Activated CD8-positive, alpha-beta memory T cell treated with anti-CD3 and anti-CD28 coated beads, Interleukin-2, amount 50 U/mL, for 4 hours (primary cell): ENCODE data around the gene DOCK4.

Source experiments
- DNase-seq: peaks from one replicate; pipeline ENCODE4 v3.0.0-alpha.2; 2020

Gene DOCK4

DNA sequence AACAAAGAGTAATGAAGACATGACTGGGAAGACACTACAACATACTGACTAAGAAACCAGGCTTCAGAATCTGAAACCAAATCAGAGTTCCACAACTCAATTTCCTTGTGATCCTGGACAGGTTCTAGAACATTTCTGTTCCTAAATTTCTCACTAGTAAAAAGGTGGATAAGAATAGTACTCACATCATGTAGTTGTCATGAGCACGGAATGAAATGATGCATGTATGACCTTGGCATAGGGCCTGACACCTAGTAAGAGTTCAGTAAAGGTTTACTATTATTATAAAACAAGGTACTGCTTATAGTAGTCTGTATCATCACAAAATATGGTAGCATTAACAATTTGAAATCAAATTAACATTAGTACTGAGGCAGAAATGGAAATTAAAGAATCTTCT lies 19.9 kb downstream of the DOCK4 start:
- DNase-seq, result no peak

- no peak for DNase-seq
These were observed 21.0 kb downstream of the DOCK4 start for GRCh38 chr7:112185005-112185834.

DNA sequence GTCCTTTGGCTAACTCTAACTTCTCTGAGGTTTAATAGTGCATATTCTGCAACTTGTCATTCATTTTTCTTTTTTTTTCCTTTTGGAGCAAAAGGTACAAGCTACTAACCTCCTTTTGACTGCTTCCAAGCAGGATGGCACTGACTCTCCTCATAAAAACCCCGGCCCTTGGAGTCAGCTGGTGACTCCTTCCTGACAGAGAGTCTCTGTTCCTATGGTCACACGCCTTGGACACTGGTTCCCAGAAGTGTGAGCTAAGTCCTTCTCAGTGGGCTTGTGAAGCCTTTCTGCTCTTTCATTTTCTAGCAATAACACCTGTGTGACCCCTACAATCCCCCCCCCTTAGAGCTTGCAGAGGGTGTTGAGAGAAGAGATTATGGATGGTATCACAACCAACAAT lies 21.7 kb downstream of the DOCK4 start:
- DNase-seq, result no peak

DNA sequence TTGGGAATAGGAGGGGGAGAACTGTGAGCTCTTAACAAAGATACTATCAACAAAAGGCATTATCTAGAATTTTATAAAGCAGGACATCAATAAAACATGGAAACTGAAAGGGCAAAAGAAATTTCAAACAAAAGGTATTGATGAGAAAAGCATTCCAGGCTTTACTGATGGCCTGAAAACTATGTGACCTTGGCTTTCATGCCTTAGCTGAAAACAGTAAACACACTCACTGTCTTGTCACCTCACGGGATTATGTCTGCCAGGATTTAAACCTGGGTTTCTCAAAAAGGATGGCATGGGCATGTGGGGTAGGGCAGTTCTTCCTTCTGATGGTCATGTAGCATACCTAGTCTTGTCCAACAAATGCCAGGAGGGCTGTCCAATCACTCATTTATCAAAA lies 22.9 kb downstream of the DOCK4 start:
- no peak for DNase-seq

- DNase-seq, result no peak
These were observed 23.4 kb downstream of the DOCK4 start for GRCh38 chr7:112182749-112183148.

- no peak for DNase-seq
These were observed 26.0 kb downstream of the DOCK4 start for GRCh38 chr7:112180223-112180622.

DNA sequence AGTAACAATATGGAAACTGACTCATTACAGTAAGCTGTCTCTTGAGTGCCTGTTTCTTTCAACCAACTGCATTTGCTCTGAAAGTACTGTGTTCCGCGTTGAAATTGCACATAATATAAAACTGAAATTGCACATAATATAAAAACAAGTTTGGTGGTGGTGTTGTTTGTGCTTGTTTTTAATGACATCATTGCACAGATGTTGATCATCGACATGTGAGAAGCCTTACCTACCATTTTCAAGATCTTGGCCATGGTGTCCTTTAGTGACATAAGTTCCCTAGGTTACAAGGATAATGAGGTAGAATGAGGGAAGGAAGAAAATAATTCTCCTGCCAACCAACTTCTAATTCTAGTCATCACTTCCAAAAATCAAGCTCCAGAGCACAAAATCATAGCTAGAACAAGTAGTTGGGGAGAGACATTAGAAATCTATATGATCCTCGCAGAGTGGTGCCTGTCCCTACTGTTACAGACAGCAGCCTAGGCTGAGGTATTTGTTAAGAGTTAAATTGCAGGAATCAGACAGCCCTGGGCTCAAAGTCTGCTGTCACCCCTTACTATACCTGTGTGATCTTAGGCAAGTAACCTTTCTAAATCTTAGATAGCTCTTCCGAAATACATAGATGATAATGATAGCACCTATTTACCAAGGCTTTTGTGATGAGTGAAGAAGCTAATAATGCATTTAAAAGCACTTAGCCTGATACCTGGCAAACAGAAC lies 29.3 kb downstream of the DOCK4 start:
- DNase-seq, result no peak

- DNase-seq, result no peak
These were observed 30.0 kb downstream of the DOCK4 start for GRCh38 chr7:112176241-112176640.

DNA sequence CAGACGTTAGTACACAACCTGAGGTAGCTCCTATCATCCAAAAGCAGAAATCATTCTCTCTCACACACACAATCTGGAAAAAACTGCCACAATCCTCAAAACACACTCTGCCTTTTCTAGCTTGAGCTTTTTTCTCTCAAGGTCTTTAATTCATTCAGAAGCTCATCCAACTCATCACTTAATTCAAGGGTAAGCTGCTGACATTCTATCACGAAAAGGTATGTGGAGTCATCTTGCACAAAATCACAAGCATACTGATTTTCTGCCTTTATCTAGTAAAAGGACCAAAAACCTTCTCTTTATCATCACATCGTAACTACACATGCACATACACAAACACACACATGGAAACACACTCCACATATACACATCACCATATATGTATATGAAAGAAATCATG lies 32.0 kb downstream of the DOCK4 start:
- no peak for DNase-seq

GRCh38 chr7:112173568-112173905 lies 32.7 kb downstream of the DOCK4 start:
- no peak for DNase-seq

GRCh38 chr7:112172870-112173567 lies 33.2 kb downstream of the DOCK4 start:
- DNase-seq, result no peak

GRCh38 chr7:112171673-112172072 lies 34.5 kb downstream of the DOCK4 start:
- DNase-seq, result no peak

GRCh38 chr7:112168915-112169314 lies 37.3 kb downstream of the DOCK4 start:
- DNase-seq, result no peak

- DNase-seq, result no peak
These were observed 39.1 kb downstream of the DOCK4 start for GRCh38 chr7:112167147-112167546.

GRCh38 chr7:112162784-112163506 lies 43.3 kb downstream of the DOCK4 start:
- no peak for DNase-seq

GRCh38 chr7:112162142-112162766 lies 43.9 kb downstream of the DOCK4 start:
- DNase-seq, result no peak

- no peak for DNase-seq
These were observed 44.7 kb downstream of the DOCK4 start for GRCh38 chr7:112161253-112162141.

DNA sequence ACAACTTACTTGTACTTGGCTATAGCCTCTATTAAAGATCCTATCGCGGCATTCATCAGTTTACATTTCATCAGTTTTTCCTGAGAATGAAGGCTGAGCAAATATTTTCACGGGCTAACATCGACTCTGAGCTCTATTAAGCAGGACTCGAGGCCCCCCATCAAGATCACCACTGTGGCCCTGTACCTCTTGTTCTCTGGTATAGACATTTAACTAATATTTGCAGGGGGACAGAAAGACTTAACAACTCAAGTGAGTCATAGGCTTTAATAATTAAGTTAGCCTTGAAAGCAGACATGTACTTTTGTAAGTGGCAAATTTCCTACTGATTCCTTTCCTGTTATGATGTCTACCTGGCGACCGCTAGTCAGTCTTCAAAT lies 45.4 kb downstream of the DOCK4 start:
- no peak for DNase-seq

DNA sequence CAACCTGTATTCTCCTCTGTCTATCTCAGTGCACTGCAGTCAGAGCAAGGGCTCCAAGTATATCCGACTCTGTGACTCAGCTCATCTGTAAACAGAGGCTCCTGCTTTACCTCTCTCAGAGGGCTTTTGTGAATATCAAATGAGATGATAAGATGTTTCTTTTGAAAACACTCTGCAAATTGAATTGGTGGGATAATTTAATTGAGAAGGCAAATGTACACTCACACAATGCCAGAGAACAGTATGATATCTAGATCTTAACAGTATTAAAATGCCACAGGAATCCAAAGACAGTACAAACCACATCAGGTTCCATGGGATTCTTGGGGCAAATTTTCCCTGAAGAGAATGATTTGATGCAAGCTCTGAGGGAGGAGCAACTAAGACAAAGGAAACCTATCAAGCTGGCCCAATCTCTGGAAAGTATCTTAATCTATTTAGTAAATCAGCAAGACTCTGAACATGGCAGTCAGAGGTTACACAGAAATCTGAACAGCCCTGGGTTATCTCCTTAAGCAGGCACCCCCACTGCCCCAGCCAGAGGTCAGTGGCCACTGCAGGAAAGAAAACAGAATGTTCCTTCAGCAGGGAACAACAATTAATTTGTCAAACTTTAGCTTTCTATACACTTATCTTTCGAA lies 45.9 kb downstream of the DOCK4 start:
- DNase-seq, result no peak

DNA sequence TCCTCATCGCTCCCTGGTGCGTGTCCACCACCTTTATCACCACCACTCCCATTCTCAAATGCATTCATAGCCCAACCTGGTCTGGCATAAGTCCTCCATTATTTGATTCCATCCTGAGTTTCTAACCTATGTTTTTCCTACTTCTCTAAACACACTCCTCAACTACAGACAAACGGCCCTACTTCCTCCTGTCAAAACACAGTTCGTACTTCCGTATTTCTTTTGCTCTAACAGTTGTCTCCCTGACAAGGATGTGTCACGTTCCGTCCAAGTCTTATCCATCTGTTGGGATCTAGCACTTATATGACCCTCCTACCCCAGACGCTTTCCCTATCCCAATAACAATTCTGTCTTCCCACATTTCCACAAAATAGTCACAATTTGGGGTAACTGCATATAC lies 46.8 kb downstream of the DOCK4 start:
- DNase-seq, result no peak

DNA sequence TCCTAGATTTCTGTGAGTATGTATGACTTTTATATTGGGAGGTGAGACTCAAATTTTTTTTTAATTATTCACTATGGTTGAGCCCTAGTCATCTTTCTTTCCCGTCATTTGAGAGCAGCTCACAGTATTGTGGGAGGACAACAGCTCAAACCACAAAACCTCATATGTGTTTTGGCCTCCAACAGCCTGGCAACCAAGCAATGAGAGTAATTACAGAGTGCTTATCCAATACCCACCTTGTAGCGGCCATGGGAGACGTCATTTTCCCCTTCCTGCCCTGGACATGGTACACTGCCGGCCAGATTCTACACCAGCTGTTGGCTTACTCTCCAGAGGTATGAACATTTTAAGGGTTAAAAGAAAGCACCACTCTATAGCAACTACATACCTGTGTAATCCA lies 49.1 kb downstream of the DOCK4 start:
- no peak for DNase-seq
